ENCODE measurements around the gene LCN9. TPM values are rescaled to one million over a fixed set of nuclear protein-coding genes. Genes with fewer than 3 reads are reported as not detected.
"Not testable (repeated sequence)": the region's sequence is repeated elsewhere in the genome, so short reads cannot be mapped to it uniquely, and the experiment has no call there.

Gene LCN9
- total RNA-seq, 1 experiment from 2014 or later, result not detected

DNA sequence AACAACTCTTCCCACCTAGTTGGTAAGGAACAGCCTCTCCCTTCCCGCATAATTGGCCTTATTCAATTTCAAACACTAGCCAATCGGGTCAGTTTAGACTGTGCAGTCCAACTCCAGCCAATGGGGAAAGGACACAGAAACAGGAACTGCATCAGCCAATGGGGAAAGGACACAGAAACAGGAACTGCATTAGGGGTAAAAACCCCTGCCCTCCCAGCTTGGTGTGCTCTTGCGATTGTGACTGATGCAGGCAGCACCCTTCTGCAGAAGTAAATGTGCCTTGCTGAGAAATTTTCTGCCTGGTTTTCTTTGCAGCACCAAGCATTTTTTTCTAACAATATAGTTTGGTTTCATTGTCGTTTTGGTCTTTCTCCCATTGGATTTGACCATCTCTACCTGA is 15.2 kb upstream of the LCN9 start:
- DNase-seq (ENCODE audit: low spot score), result no peak

DNA sequence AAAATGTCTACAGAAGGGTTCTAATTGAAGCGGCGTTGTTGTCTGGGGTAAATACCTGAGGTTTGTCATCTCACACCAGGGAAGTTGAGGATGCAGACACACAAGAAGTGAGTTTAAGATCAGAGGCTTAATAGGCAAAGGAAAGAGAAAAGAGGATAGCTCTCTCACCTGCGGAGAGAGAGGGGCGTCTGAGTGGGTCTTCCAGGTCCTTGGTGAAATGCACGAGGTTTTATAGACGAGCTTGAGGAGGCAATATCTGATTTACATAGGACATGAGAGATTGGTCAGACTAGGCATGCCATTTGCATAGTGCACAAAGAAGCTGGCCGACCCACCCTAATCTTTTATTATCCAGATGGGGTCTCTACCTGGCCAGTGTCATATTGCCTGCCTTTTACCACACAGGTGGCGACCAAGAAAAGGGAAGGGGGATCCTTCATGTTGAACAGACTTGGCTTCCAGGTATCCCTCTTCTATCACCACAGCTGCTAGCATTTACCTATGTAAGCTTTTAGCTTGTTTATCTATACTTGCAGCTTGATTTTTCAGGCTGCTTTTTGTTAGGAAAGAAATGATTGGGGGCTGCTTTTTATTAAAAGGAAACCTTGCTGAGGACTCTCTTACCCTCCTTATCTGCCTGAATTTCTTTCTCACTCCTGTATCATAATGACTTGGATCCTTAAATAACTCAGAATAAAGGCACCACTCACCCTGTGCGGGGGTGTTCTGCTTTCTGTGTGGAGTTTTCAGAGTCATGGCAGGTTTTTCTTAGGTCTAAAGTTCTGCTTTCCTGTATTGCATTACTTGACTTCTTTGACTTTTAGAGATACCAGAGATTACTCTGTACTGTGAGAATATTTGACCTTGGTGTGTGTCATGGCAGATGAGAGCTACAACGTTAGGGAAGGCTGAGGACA is 14.4 kb upstream of the LCN9 start:
- DNase-seq (ENCODE audit: low spot score), result no peak

DNA sequence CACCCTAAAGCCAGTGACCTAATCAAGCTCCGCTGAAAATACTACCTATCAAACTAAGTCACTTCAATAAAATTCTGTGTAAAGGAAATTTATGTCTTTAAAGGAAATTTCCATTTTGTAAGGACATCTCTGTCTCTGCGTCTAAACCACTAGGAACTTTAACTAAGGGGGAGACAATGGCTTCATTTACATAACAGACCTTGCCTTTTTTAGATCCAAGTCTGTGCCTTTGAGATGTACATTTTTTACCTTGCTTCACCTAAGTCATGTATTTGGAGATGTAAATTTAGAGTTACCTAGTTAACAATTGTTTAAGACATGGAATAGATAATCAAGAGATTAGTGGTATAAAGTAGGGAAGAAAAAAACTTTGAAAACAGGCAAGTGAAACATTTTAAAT is 13.6 kb upstream of the LCN9 start:
- no peak for DNase-seq (ENCODE audit: low spot score)

DNA sequence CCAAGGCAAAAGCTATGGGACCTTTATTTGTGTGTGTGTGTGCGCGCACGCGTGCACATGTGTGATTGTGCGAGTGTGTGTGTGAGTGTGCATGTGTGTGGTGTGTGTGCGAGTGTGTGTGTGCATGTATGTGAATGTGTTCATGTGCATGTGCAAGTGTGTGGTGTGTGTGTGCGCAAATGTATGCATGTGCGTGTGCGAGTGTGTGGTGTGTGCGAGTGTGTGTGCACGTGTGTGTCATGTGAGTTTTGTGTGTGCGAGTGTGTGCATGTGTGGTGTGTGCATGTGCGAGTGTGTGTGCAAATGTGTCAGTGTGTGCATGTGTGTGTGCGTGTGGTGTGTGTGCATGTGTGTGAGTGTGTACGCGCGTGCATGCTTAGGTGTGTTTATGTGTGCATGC is 12.7 kb upstream of the LCN9 start:
- no peak for DNase-seq (ENCODE audit: low spot score)

DNA sequence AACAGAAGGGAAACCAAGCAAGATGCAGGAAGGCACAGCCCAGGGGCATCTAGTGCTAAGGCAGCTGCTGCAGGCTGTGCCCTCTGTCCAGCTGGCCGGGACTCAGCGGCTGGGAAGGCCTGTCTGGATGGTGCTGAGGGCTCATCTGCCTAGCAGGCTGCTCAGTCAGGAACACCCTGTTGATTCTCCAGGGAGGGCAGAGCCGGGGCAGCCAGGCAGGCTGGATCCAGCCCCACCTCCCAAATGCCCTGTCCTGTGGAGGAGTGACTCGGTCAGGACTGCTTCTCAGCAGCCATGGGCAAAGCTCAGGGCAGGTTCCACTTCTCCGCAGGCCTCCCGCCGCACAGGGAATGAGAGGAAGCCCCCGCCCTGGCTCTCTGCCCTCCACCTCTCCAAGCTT is 7.8 kb upstream of the LCN9 start:
- DNase-seq (ENCODE audit: low spot score), result no peak

DNA sequence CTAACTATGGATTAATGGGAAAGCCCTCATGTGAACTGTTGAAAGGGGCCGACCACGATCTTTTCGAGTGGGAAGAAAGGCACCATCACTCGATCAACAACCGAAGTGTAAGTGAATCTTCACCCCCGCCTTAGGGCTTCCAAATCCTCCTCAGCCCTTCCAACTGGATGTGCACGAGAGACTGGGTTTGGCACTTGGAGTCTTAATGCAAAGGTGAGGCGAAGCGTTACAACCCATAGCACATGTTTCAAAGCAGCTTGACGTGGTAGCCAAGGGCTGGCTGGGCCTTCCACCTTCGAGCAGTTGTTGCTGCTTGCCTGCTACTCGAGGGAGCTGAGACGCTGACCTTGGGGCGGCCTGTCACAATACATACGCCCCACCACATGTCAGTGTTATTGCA is 5.7 kb upstream of the LCN9 start:
- DNase-seq (ENCODE audit: low spot score), result no peak

DNA sequence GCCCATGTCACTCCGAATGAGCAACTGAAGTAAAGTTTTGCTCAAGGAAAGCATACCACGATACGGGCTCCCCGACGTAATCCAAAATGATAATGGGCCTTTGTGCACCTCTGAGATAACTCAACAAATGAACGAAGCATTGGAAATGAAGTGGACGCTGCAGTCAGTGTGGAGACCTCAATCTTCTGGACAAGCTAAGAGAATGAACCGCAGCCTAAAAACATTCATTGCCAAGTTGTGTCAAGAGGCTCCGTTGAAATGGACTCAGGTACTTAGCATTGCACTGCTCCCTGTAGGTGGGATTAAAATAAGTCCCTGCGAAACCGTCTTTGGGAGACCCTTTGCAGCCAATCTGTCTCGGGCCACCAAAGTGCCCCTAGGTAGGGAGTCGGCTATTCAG is 3.9 kb upstream of the LCN9 start:
- no peak for DNase-seq (ENCODE audit: low spot score)

DNA sequence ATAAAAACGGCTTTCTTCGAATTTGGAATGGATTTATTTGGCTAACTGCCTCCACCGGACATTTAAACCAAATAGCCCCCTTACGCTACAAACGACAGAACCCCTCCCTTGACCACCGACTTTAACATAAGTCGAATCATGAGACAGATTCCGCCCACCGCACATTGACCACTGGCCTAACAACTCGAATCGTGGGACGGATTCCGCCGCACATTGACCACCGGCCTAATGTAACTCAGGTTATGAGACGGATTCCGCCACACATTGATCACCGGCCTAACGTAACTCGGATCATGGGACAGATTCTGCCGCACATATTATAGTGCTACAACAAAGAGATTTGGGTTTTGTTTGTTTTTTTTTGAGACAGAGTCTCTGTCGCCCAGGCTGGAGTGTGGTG is 2.7 kb upstream of the LCN9 start:
- no peak for DNase-seq (ENCODE audit: low spot score)

DNA sequence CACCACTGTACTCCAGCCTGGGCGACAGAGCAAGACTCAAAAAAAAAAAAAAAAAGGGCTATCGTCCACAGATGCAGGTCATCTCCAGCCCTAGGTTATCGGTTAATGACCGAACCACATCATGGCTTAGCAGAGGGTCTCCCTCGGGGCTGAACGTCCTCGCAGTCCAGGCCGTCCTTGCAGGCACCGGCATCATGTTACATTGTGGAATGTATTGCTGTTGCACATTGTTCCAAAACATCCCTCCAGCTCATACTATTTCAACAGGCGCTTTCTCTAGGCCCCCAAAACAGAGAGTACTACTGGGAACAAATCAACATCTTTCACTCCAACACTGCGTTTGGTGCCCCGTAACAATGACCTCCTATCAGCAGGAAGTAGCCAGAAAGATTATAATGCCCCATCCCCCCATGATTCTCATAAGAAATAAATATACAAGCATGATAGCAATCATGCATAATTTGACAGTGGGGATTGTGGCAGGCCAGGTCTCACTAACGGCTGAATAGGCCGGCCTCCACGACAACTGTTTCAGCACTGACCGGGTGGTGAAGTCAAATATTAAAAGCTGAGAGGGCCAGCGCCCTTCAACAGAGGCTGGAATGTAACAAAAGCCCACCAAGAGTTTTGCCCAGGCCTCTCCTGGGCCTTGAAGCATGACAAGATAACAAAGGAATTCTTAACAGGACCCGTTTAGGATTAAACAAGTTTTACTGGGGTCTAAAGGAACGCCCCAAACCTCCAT is 1.1 kb upstream of the LCN9 start:
- DNase-seq (ENCODE audit: low spot score), result no peak

DNA sequence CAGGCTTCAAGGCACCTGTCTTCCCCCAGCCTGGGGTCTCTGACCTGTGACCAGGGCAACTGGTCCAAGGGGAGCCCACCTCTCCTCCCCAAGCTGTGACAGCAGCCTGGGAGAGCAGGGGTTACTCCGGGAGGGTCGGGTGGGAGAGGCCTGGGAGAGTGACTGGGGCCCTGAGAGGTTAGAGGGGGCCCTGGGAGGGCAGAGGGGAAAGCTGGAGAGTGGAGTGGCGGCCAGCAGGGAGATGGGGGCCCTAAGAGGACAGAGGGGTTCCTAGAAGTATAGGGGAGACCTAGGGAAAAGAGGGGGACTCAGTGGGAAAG is 302 bp downstream of the LCN9 start:
- DNase-seq (ENCODE audit: low spot score), result no peak

DNA sequence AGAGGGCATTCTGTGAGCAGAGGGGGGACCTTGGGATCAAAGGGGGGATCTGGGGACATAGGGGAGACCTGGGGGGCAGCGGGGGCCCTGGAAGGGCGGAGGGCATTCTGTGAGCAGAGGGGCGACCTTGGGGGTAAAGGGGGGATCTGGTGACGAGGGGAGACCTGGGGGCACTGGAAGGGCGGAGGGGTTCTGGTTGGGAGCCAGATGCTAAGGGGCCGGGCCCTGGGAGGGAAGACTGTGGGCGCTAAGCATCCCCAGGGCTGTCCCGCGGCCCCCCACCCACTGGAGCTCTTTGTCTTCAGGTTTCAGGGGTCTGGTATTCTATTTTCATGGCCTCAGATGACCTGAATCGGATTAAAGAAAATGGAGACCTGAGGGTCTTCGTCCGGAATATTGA is 748 bp downstream of the LCN9 start:
- no peak for DNase-seq (ENCODE audit: low spot score)

DNA sequence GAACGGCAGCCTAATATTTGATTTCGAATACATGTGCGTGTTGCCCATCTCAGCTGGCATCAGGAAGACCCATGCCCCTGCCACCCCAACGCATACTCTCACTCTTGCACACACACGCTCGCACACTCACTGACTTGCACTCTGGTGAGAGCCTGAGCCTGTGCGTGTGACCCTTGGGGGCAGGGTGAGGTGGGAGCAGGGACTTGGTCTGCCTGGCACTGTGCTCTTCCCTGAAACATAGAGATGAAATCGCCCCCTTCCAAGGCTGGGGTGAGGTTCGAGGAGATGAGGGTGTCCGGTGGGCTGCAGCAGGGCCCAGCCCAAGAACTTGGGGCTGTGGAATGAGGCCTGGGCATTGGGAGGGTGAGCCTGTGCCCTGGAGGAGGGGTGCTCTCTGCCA is 1.2 kb downstream of the LCN9 start:
- no peak for DNase-seq (ENCODE audit: low spot score)

DNA sequence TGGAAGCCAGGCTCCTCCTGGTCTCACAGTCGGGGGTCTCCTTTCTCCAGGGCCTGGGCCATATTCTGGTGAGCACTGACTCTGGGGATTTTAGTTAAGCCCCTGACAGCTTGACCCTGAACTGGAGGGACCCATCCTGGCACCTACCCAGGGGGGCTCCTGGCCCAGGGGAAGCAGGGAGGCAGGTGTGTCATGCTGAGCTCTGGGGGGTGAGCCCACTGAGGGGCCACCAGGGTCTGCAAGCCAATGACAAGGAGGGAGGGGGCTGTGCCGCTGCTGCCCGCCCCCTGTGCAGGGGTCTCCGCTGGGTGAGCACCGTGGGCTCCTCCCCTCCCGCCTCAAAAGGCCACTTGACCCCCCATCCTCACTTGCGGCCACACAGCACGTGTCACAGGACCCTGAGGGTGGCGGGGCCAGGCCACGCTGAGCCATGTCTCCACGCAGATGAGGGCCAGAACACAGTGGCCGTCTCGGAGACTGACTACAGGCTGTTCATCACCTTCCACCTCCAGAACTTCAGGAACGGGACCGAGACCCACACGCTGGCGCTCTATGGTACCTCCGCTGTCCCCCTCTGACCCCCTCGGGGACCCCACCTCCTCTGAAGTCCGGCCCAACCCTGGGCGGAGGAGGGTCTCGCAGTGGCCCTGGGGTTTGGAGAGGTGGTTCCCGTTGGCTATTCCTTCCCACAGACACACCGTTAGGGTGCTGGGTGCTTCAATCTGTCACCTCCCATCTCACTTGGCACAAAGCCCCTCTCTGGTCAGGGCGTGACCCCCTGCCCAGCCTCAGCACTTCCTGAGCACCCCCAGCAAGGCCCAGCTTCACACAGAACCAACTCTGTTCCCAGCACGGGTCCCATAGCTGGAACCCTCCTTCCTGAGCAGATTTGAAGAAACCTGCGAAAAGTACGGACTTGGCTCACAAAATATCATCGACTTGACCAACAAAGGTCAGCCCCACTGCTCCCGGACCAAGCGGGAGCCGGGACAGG is 2.0 kb downstream of the LCN9 start:
- no peak for DNase-seq (ENCODE audit: low spot score)

DNA sequence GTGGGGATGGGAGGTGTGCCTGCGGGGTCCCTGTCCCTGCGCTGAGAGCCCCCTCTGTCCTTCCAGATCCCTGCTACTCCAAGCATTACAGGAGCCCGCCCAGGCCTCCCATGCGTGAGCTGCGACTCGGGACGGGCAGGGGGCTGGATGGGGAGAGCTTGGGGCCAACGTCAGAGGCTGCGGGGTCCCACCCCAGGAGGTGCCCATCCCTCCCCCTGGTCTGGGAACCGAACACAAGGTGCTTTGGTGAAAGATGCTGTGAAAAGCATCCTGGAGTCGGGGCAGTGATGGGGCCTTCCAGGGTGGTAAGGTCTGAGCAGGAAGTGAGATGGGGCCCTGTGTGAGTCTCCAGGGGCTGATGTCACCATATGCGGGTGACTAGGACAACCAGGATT is 2.7 kb downstream of the LCN9 start:
- no peak for DNase-seq (ENCODE audit: low spot score)

DNA sequence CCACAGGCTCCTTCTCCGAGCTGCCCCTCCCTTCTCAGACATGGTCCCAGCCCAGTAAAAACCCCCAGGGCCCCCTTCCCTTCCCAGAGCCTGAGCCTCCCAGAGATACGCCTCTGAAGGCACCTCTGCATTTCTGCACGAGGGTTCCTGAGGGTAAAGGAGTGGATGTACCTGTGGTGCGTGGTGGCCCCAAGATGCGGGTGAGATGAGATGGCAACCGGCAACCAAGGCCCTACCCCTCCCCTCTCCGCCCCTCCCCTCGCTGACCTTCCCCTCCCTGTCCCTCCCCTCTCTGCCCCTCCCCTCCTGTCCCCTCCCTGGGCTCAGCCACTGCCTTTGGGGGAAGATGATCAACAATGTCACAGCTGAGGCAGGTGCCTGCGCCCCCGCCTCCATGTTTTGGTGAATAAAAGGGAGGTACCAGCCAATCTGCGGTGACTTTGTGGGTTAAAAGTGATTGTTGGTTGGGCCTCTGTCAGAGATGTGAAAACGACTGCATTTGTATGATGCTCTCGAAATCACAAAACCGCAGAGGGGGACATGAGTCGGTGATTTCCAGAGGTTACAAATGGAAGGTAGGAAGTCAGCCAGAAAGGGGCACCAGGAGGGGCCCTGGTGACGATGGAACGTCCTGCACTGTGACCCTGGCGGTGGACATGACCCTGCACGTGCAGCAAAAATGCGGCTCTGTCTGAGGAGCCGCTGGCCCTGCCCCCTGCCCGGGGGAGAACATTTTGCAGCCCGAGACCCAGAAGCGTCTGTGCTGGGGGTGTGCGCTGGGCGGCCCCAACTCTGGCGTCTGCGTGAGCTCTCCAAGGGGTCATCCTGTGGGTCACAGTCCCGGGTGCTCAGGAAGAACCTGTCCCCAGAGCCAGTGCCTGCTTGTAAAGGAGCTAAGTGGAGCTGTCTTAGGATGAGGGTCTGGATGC is 3.7 kb downstream of the LCN9 start:
- DNase-seq (ENCODE audit: low spot score), result no peak

DNA sequence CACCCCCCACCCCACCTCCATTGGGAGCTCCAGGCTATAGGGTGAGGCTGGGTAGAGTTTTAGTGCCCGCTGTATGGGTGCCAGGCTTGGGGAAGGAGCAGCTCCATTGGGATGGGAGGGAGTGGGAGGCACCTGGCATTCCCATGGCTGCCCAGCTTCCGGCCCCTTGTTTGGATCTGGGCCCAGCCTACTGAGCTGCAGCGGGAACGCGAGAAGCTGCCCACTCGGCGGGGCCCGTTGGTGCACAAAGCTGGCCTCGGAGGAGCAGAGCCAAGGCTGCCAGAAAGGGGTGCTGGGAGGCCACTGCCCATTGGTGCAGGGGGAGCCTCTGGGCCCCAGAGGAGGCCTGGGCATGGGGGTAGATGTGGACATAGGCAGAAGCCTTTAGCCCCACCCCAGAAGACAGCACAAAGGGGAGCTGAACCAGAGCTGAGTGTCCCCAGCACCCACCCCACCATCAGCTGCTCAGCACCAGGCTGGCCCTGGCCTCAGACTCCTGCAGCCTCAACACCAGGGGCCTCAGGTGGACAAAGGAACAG is 4.4 kb downstream of the LCN9 start:
- no peak for DNase-seq (ENCODE audit: low spot score)

DNA sequence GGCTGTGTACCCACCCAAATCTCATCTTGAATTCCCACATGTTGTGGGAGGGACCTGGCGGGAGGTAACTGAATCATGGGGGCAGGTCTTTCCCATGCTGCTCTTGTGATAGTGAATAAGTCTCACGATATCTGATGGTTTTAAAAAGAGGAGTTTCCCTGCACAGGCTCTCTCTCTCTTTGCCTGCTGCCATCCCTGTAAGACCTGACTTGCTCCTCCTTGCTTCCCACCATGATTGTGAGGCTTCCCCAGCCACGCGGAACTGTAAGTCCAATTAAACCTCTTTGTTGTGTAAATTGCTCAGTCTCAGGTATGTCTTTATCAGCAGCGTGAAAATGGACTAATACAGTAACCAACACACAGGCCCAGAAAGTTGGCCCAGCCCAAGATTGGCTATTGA is 5.9 kb downstream of the LCN9 start:
- not testable (repeated sequence) for DNase-seq (ENCODE audit: low spot score)

DNA sequence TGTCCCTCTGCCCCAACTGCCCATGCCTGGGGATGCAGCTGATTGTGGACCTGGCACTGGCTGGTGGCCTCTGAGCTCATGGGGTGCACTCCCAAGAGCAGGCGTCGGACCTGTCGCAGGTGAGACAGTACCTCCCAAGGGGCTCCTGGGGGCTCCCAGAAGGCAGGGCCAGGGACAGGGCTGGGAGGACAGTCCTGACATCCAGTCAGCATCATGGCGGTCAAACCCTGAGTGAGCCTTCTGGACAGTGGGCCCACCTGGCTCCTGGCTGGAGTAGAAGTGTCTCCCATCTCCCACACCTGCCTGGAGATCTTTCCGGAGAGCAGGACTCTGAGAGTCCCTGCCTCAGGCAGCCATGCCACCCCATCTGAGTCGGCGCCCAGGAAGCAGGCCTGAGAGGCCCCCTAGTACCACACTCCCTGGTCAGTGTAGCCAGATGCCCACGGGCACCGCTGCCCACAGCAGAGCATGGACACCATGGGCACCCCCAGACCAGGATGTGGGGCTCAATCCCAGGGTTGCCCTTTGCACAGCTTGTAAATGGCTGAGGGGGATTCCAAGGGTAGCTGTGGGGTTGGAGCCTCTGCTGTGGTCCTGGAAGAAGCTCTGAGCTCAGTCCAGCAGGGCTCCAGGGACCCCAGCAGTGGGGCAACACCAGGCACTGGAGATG is 6.6 kb downstream of the LCN9 start:
- no peak for DNase-seq (ENCODE audit: low spot score)

DNA sequence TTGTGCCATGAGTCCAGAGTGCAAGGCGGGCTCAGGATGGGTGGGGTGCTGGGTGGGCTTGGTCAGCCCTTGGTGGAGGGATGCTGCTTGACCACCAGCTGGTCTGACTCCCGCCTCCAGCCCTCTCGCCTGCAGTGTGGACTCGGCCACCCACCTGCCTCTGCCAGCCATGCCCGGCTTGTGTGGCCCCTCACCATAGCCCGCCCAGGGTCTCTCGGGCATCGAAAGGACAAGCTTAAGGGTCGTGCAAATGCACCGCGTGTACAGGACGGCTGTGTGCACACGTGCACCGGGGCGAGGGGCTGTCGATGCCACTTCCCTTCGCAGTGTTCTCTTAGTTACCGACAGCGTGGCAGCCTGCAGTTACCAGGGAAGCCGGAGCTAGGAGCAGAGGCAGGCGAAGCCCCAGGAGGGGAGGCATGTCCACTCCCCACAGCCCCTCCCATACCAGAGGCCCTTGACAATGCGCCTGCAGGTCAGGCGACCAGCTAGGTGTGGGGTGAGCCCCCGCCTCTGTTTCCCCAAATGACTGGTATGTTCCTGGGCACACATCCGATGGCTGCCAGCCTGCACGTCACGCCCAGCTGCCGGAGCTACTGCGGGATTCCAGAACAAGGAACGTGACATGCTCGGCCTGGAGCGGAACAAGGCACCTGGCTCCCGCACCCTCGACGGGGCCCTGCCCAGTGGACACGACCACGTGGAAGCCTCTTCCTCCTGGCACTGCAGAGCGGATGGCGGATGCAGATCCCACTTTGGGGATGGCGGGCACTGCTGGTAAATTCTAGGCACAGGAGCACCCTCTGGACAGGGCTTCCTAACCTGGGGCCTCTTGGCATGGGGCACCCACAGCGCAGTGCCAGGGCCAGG is 7.8 kb downstream of the LCN9 start:
- no peak for DNase-seq (ENCODE audit: low spot score)

Data from H4 (cell line).